DMS153 treated with DMSO at 0.1 percent for 48 hours (cell line): ENCODE measurements around the gene RAI14.
"Not testable (repeated sequence)": the region's sequence is repeated elsewhere in the genome, so short reads cannot be mapped to it uniquely, and the experiment has no call there.

Experiments
- DNase-seq: peaks from one replicate; lab custom pipeline; 2025; ENCODE audit not compliant: unreplicated experiment; lab: John Stamatoyannopoulos, UW

RAI14 gene

DNA sequence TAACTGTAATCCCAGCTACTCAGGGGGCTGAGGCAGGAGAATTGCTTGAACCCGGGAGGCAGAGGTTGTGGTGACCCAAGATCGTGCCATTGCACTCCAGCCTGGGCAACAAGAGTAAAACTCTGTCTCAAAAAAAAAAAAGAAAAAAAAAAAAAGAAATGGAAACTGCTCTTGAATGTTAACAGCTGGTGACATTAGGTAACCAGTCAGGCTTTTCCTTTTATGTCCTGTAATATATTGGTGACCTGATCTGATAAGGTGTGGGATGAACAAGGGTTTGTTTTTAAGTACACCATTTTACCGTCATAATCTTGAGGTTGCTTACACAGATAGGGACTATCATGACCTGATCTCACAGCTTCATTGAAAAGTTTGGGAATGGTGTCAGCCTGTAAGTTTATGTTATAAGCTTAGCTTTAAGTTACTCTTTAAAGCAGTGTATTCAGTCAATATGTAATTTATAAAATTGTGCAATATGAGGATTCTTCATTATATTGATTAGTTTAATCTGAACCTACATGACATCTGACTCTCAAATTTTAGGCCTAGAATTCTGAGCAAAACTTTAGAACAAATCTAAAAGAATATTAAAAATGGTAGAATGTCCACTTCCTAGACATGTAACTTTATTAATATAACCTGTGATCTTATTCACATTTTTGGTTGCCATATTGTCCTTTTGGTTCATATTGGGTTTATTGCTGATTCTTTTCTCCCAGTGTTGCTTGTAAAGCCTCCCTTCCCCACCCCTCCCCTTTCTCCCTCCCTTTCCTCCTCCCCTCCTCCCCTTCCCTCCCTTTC lies 41.4 kb downstream of the RAI14 start:
- no peak for DNase-seq

GRCh38 chr5:34698109-34698419 lies 41.9 kb downstream of the RAI14 start:
- DNase-seq = no peak

GRCh38 chr5:34698754-34699153 lies 42.6 kb downstream of the RAI14 start:
- no peak for DNase-seq

GRCh38 chr5:34699155-34700077 lies 43.3 kb downstream of the RAI14 start:
- no peak for DNase-seq

DNA sequence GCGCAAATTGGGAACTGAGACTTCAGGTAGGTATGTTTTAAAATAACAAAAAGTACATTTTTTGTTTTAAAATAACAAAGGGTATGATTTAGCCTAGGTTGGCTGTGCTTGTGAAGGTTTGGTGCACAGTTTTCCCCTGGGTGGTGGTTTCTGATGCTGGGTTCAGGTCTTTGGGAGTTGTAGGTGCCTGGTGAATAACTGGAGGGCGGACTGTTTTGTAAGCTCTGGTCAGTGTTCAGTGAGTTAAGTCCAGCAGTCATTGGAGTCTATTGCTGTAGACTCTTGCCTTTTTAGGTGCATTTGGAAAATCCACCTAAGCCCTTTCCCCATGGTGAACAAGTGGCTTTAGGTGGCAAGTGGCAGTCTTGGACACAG lies 43.9 kb downstream of the RAI14 start:
- DNase-seq = no peak

- DNase-seq = not testable (repeated sequence)
Observed at GRCh38 chr5:34701442-34701841, 45.3 kb downstream of the RAI14 start.

GRCh38 chr5:34703767-34704713 lies 47.9 kb downstream of the RAI14 start:
- no peak for DNase-seq

GRCh38 chr5:34706084-34706483 lies 50.0 kb downstream of the RAI14 start:
- DNase-seq = no peak

DNA sequence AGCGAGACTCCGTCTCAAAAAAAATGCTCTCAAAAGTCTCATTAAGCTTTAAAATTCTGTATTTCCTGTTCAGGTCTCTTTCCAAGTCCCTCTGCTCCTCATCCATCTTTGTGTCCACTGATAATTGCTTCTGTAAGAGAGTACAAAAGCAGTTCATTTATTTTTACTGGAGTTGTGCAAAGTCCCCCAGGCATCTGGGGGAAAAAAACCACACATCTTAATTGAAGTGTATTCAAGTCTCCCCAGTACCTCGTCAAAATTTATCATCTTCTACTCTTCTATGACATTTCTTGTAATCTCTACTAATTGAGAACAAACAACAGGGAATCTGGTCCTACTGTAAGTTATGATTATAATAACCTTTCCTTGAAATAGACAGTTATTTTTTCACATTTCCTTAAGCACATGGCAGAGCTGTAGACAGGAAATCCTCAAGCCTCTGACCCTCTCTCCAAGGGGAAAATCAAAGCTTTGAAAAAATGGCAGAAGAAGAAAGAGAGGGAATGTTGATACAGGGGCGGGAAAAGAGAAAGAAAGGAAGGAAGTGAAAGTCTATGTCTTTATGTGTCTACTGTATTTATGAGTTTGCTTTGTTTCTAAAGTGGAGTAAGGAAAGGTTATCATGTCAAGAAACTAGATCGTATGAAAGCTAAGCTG lies 51.5 kb downstream of the RAI14 start:
- no peak for DNase-seq

DNA sequence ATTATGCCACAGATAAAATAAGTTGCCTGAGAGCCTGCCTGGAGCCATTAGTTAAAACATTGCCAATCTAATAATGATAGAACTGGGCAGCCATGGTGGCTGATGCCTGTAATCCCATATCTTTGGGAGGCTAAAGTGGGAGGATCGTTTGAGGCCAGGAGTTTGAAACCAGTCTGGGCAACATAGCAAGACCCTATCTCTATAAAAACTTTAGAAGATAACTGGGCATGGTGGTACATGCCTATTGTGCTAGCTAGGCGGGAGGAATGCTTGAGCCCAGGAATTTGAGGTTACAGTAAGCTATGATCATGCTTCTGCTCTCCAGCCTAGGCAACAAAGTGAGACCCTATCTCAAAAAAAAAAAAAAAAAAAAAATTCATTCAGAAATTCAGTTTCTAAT lies 52.6 kb downstream of the RAI14 start:
- no peak for DNase-seq

GRCh38 chr5:34709861-34710673 lies 53.9 kb downstream of the RAI14 start:
- no peak for DNase-seq

DNA sequence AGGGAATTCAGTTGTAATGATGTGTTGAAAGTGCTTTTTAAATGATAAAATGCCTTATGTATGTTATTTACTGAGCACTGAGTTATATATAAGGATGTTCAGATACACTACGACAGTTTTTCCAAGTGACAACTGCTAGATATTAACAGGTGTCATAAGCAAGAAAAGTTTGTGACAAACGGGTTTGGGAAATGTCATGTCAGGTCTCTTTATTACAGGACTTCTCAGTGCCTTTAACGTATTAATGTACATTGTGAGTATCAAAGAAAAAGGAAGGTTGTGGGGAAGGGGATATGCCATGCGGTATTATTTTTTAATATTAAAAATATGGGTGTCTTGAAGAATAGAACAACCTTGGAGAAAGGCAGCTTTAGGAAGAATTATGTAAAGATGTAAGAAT lies 56.4 kb downstream of the RAI14 start:
- DNase-seq = no peak

- DNase-seq = no peak
Observed at GRCh38 chr5:34715711-34716110, 59.6 kb downstream of the RAI14 start.

DNA sequence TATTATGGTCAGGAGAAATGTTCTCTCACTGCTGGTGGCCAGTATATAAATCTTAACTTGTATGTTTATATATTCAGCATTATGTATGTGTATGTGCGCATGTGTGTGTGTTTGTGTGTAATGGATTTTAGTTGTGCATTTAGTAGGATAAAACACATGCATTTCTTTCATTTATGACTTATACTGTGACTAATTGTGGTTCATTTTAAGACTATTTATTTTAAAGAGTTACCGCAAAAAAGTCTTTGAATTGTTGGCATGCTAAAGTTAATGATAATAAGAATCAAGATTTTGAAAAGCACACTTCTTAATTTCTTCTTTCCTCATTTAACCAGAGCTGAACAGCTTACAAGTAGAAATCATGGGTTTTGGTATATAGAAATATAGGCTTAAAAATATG lies 60.9 kb downstream of the RAI14 start:
- DNase-seq = no peak

GRCh38 chr5:34717426-34718327 lies 61.5 kb downstream of the RAI14 start:
- DNase-seq = no peak

DNA sequence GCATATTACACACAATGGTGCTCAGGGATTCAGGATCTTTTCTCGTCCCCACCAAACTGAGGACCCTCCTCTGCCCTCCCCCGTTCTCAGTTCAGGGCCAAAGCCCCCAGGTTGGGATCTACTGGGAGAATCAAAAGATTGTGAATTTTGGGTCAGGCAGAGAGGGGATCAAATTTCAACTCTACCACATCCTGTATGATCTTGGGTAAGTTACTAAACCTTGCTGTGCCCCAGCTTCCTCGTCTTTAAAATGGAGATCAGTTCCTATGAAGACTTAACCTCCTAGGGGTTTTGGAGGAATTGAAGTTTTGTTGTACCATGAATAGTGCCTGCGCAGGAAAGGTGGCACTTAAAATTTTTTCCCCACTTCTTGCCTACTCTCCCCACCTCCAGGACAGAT lies 62.4 kb downstream of the RAI14 start:
- no peak for DNase-seq

GRCh38 chr5:34719029-34719428 lies 62.9 kb downstream of the RAI14 start:
- no peak for DNase-seq

DNA sequence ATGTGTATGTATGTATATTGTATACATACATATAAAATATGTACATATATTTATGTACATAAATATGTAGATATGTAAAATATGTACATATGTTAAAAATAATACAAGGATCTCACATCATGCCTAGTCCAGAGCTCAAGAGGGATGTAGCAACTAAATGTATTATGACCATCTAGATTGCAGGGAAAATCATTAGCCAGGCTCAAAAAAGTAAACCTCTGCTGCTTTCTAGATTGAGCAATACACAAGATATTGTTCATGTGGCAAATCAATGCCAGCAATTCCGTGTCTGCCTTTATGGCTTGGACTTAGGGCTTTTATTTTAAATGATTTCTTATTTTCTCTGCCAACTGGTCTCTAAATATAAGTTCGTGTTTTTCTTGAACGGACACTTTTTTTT lies 65.2 kb downstream of the RAI14 start:
- DNase-seq = no peak

- DNase-seq = no peak
Observed at GRCh38 chr5:34722183-34722582, 66.1 kb downstream of the RAI14 start.
